SHP77 treated with DMSO at 0.1 percent for 48 hours (cell line): Measurements from ENCODE around the gene SPINT2.

Experiments
- DNase-seq: peaks from one replicate; lab custom pipeline; 2025; lab: John Stamatoyannopoulos, UW

Gene SPINT2

GRCh38 chr19:38267761-38268483 lies 3.5 kb downstream of the SPINT2 start:
- DNase-seq: no peak

- no peak for DNase-seq
Observed at GRCh38 chr19:38268539-38268938, 4.2 kb downstream of the SPINT2 start.

- DNase-seq: no peak
Observed at GRCh38 chr19:38270587-38271167, 6.3 kb downstream of the SPINT2 start.

GRCh38 chr19:38273499-38273898 lies 9.1 kb downstream of the SPINT2 start:
- DNase-seq: no peak

- DNase-seq: no peak
Observed at GRCh38 chr19:38274739-38275138, 10.4 kb downstream of the SPINT2 start.

- DNase-seq: no peak
Observed at GRCh38 chr19:38276942-38277517, 12.7 kb downstream of the SPINT2 start.

GRCh38 chr19:38277549-38277948 lies 13.2 kb downstream of the SPINT2 start:
- no peak for DNase-seq

- no peak for DNase-seq
Observed at GRCh38 chr19:38277969-38278680, 13.8 kb downstream of the SPINT2 start.

GRCh38 chr19:38278751-38279150 lies 14.4 kb downstream of the SPINT2 start:
- no peak for DNase-seq

- DNase-seq: no peak
Observed at GRCh38 chr19:38280030-38280921, 15.9 kb downstream of the SPINT2 start.

GRCh38 chr19:38281811-38282566 lies 17.6 kb downstream of the SPINT2 start:
- no peak for DNase-seq

GRCh38 chr19:38283271-38283670 lies 18.9 kb downstream of the SPINT2 start:
- DNase-seq: no peak

GRCh38 chr19:38284422-38284821 lies 20.0 kb downstream of the SPINT2 start:
- no peak for DNase-seq

- no peak for DNase-seq
Observed at GRCh38 chr19:38285567-38285966, 21.2 kb downstream of the SPINT2 start.

GRCh38 chr19:38287604-38288003 lies 23.2 kb downstream of the SPINT2 start:
- no peak for DNase-seq

- no peak for DNase-seq
Observed at GRCh38 chr19:38288123-38288855, 23.9 kb downstream of the SPINT2 start.

- DNase-seq: no peak
Observed at GRCh38 chr19:38289955-38290354, 25.6 kb downstream of the SPINT2 start.

- no peak for DNase-seq
Observed at GRCh38 chr19:38290631-38291147, 26.3 kb downstream of the SPINT2 start.

- no peak for DNase-seq
Observed at GRCh38 chr19:38291855-38292254, 27.5 kb downstream of the SPINT2 start.

GRCh38 chr19:38293281-38293680 lies 28.9 kb downstream of the SPINT2 start:
- no peak for DNase-seq
